HG03457 (cell line): ENCODE results near the gene MARCHF2.

Experiments
- ATAC-seq: cut with Tn5 transposase; IDR thresholded peaks from one replicate; pipeline ENCODE4 v1.9.1; 2021; ENCODE audit warnings: moderate number of reproducible peaks; ENCODE audit not compliant: unreplicated experiment

The MARCHF2 gene

GRCh38 chr19:8387688-8388611 lies 25.2 kb upstream of the MARCHF2 start:
- ATAC-seq: no peak

GRCh38 chr19:8388612-8388958 lies 24.5 kb upstream of the MARCHF2 start:
- no peak for ATAC-seq

- ATAC-seq: peak; percentile 89
Measured at GRCh38 chr19:8389891-8390616, 23.1 kb upstream of the MARCHF2 start, which contains the start of gene RAB11B. RAB11B (plus strand) TSS chr19:8390360; CDS start chr19:8390417, 57 bp downstream.

GRCh38 chr19:8390617-8390981 lies 22.5 kb upstream of the MARCHF2 start:
- ATAC-seq: peak; percentile 26

DNA sequence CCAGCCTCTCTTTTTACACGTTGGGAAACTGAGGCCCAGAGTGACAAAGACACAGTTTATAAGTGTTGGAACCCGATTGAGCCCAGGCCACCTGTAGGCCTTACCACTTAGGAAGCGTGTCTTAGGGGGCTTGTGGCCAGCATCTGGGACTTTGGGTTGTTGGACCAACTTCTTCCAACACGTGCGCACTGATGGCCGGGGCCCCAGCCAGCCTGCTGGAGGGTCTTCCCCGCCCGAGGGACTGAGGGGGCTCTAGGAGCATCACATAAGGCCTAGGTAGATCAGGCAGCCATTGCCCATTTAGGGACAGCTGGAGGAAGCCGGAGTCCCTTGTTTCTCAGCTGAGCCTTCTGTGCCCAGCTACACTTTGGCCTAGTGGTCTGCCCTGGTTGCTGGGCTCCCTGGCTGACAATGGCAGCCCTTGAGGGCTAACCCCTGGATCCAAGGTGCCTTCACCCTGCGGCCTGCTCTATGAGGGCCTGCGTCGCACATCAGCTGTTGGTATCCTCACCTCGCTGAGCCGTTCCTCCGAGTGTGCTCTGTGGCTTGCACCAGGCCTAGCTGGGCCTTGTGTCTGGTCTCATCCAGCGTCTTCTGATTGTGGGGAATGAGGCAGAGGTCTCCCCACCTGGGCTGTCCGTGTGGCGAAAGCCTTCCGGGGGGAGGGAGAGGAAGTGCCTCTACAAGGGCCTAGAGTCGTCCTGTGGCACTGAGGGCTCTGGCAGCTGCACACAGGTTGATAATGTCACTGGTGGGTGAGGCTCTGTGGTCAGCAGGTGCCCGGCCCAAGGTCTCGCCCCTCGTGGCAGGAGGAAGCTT lies 21.7 kb upstream of the MARCHF2 start:
- ATAC-seq: no peak

GRCh38 chr19:8392017-8392591 lies 21.0 kb upstream of the MARCHF2 start:
- no peak for ATAC-seq

DNA sequence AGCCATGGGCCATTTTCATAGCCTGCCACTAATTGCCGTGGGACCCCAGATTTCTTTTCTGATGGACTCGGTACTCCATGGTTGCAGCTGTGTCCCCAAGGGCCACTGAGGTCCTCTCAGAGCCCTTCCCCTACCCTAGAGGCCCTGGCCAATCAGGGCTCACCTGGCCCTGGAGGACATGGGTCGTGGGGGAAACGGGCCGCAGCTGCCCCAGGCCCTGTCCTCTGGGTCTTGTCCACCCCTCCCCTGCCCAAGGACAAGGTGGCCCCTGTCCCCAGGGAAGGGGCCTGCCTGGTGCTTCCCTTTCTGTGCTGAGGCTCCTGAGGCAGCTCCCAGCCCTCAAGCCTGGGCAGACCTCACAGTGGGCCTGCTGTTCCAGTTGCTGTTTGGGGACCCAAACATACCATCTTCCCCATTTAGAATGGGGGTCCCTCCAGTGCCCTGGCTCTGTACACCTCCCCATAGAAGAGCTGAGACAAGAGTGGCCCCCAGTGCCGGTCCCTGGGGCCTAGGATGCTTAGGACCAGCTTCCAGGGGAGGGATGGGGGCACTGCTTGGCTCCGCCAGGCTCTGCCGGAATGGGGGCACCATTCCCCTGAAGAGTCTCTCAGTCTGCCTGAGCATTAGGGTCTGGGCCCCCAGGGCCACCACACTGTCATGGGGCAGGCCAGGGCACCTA lies 19.8 kb upstream of the MARCHF2 start:
- no peak for ATAC-seq

DNA sequence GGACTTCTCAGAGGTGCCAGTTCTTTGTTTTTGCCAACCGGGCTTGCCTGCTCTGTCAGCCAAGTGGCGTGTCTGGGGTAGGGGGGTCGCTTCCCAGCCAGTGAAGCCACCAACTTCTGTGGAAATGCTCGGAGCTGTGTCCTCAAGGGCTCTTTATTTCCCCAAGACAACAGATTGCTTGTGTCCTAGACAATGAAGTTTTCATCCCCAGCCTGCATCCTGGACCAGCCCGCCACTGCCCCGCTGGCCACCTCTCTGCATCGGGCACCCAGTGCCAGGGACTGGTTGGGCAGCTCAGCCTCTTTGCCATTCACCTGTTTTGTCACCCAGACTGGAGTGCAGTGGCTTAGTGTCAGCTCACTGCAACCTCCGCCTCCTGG lies 19.2 kb upstream of the MARCHF2 start:
- no peak for ATAC-seq

DNA sequence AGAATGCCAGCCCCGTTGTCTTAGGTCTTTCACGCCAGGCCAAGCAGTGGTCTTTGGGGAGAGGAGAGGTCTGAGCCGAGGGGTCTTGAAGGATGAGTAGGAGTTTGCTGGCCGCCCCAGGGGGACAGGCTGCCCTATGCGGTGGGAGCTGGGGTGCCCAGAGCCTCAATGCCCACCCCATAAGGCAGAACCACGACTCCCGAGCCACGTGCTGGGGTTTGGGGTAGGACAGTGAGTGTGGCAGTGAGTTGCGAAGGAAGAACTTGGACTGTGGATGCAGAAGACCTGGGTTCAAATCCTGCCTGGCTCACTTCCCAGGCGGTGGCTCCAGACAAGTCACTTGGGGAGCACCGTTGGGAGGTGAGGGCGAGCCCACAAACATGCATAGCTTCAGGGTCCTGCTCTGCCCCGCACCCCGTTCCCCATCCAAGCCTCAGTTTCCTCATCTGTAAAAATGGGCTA lies 17.5 kb upstream of the MARCHF2 start:
- ATAC-seq: no peak

GRCh38 chr19:8396185-8396562 lies 16.9 kb upstream of the MARCHF2 start:
- no peak for ATAC-seq

DNA sequence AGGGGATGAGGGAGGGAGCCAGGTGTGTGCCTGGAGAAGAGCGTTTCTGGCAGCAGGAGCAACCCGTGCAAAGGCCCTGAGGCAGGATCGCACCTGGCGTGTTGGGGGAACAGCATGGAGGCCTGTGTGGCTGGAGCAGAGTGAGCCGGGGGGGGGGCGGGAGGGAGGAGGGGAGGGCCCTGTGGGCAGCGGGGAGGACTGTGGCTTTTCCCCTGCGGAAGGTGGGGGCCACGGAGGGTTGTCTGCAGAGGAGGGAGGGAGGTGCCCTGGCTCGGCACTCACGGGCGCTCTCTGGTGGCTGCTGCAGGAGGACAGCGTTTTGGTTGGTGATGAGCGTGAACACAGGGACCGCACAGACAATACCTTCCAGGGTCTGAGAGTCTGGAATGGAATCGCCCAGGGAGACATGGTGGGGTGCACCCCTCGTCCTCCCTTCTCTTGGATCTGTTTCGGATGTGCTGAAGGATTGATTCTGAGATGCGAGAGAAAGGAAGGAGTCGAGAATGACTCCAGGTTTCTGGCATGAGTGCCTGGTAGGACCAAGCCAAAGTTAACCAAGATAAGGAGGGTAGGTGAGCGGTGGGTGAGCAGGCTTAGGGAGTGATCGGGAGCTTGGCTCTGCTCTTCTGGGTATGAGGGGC lies 16.4 kb upstream of the MARCHF2 start:
- no peak for ATAC-seq

DNA sequence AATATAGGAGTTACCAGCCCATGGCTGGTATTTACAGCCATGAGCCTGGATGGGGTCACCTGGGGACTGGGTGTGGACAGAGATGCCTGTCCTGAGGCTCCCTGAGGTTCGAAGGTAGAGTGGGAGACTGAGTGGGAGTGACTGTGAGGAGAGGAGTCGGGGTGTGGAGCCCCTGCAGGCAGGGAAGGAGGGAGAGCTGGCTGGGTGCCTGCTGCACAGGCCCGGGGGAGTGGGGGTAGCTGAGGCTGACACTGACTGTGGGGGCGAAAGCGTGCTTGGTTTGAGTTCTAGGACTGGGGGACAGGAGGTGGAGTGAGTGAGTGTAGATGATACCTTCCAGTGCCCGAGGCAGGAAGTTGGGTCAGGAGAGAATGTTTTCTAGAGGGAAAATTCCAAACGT lies 15.8 kb upstream of the MARCHF2 start:
- no peak for ATAC-seq

- ATAC-seq: no peak
Measured at GRCh38 chr19:8397746-8398310, 15.3 kb upstream of the MARCHF2 start.

DNA sequence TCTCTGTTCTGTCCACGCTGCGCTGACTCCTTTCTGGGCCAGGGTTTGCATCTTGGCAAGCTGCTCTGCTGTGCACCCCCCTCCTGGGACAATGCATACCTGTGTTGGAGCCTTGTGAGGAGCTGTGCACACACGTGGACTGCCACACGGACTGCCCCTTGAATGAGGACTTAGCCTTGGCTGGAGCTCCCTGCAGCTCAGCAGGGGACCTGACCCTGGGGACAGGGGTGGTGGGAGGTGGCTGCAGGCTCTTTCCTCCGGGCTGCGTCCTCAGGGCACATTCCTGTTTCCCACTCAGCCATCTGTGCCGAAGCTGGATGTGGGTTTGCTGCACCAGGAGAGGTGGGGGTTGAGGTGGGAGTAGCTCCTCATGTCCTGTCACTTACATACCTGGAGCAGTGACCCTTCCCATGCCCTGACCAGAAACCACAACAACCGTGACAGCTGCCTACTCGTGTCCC lies 14.8 kb upstream of the MARCHF2 start:
- no peak for ATAC-seq

DNA sequence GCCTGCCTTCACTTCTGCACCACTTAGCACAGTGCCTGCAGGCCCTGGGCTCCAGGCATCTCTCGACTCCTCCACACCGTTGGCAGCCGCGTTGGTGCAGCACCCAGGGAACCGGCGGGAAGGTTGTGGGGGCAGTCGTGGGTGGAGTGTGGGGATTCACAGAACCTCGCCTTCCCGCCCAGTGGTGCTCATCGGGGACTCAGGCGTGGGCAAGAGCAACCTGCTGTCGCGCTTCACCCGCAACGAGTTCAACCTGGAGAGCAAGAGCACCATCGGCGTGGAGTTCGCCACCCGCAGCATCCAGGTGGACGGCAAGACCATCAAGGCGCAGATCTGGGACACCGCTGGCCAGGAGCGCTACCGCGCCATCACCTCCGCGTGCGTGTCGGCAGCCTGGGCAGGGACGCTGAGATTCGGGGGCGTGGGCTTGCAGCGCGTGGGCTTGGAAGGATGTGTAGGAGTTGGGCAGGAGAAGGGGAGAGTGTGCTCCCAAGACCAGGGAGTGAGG lies 13.4 kb upstream of the MARCHF2 start:
- ATAC-seq: no peak

GRCh38 chr19:8401981-8402411 lies 11.1 kb upstream of the MARCHF2 start:
- ATAC-seq: no peak

DNA sequence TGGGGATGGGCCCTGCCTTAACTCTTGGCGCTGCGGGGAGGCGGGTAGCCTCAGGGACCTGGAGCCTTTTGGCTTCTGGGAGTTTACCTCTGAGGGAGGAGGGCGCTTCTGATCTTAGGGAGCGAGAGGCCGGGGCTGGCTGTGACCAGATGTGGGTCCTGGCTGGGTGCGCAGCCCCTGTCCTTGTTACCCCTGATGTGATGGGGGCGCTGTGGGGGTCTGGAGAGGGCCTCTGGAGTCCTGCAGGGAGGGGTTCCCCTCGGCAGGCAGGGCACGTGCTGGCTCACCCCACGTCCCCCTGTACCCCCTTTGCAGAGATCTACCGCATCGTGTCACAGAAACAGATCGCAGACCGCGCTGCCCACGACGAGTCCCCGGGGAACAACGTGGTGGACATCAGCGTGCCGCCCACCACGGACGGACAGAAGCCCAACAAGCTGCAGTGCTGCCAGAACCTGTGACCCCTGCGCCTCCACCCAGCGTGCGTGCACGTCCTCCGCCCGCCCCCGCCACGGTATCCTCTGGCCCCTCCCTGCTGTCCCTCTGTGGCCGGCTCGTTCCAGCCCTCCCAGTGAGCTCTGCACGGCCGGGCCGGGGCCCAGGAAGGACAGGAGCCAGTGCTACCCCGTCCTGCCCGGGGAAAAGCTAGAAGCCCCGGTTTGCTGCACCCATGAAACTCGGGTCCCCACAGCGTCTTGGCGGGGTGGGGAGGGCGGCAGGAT lies 9.8 kb upstream of the MARCHF2 start:
- no peak for ATAC-seq

- no peak for ATAC-seq
Measured at GRCh38 chr19:8403820-8404109, 9.3 kb upstream of the MARCHF2 start.
